CD4-positive, alpha-beta T cell (primary cell): ENCODE results near the gene PRMT1. TPM values are rescaled to one million over a fixed set of nuclear protein-coding genes. Genes with fewer than 3 reads are reported as not detected.

Experiments used
- ATAC-seq: fragments of 200-7000 bp; cut with Tn5 transposase; one replicate; pipeline ENCODE4 v1.10.0; 2022; ENCODE audit warnings: mild to moderate bottlenecking; ENCODE audit not compliant: poor library complexity
- CTCF ChIA-PET: fragments of 350-600 bp; sonication (Branson Sonifier 250); formaldehyde crosslinking; loops from one replicate; lab custom pipeline; 2021; ENCODE audit warnings: antibody characterized with exemption, inconsistent platforms; lab: Charles Lee
- POLR2A ChIA-PET: fragments of 350-600 bp; sonication (Branson Sonifier 250); formaldehyde crosslinking; loops from one replicate; lab custom pipeline; 2021; ENCODE audit warnings: antibody characterized with exemption, inconsistent platforms; lab: Charles Lee
- DNase-seq, 14 experiments: peaks; one replicate each; pipeline ENCODE4 v3.0.0-alpha.2; 2013 to 2020; ENCODE audit warnings: mixed read lengths in 2 of 14
- H3K27ac ChIP-seq, 2 donors: one replicate each; pipeline versions ENCODE4 v1.5.1 to v1.7.0; 2013; ENCODE audit warnings: low read length in 2 of 2, low read depth in 1 of 2, mild to moderate bottlenecking in 1 of 2
- H3K27me3 ChIP-seq, 2 experiments: 1 replicate in 1 of 2; 2 replicates in 1 of 2; pipeline versions ENCODE4 v1.6.1 to v1.7.0; 2013; ENCODE audit warnings: low read length in 2 of 2, control low read depth in 1 of 2, mild to moderate bottlenecking in 1 of 2, moderate library complexity in 1 of 2; ENCODE audit not compliant: insufficient read depth in 2 of 2, control insufficient read depth in 1 of 2
- H3K36me3 ChIP-seq: one replicate; pipeline ENCODE4 v1.6.1; 2013; ENCODE audit warnings: low read length, control low read depth; ENCODE audit not compliant: insufficient read depth
- H3K4me1 ChIP-seq: one replicate; pipeline ENCODE4 v1.6.1; 2013; ENCODE audit warnings: low read length, control low read depth; ENCODE audit not compliant: insufficient read depth
- H3K4me3 ChIP-seq: one replicate; pipeline ENCODE4 v1.5.1; 2013; ENCODE audit warnings: mild to moderate bottlenecking, low read length, moderate library complexity
- H3K9me3 ChIP-seq, 2 experiments: 1 replicate in 1 of 2; 2 replicates in 1 of 2; pipeline versions ENCODE4 v1.6.1 to v1.7.0; 2013; ENCODE audit warnings: low read length in 2 of 2, mild to moderate bottlenecking in 2 of 2, control low read depth in 1 of 2, moderate library complexity in 1 of 2; ENCODE audit not compliant: control insufficient read depth in 1 of 2, insufficient read depth in 1 of 2
- H3K27ac Mint-ChIP-seq: one replicate; pipeline ENCODE4 v1.8.0; 2020; ENCODE audit warnings: mixed read lengths
- H3K27me3 Mint-ChIP-seq: one replicate; pipeline ENCODE4 v1.8.0; 2021; ENCODE audit warnings: mixed read lengths
- H3K36me3 Mint-ChIP-seq: one replicate; pipeline ENCODE4 v1.8.0; 2021; ENCODE audit warnings: low read depth, mixed read lengths
- H3K4me1 Mint-ChIP-seq: one replicate; pipeline ENCODE4 v1.8.0; 2021; ENCODE audit warnings: low read depth, mixed read lengths
- H3K4me3 Mint-ChIP-seq: one replicate; pipeline ENCODE4 v1.8.0; 2020; ENCODE audit warnings: mild to moderate bottlenecking, mixed read lengths
- H3K9me3 Mint-ChIP-seq: one replicate; pipeline ENCODE4 v1.8.0; 2020; ENCODE audit warnings: mixed read lengths
- intact Hi-C, 2 experiments: fragments of 100-400 bp; cut with DNase I in 1 of 2; cut with micrococcal nuclease in 1 of 2; formaldehyde crosslinking; loops; one replicate each; pipeline versions ENCODE4 v1.15.1 to v1.9.0; 2023 to 2025; cut with DNase I, micrococcal nuclease
- total RNA-seq, 174 experiments: library from RNA in 2 of 174; stranded (reverse) in 2 of 174; gene quantifications; one replicate each; pipeline ENCODE4 v1.2.3 and lab custom pipeline; 2021 to 2026
- TF ChIP-seq, protein P1 (sequence below): fragments of 200-600 bp; IDR thresholded peaks from one replicate; pipeline ENCODE4 v1.8.0; 2022; ENCODE audit warnings: antibody characterized with exemption, mild to moderate bottlenecking

Gene PRMT1
- total RNA-seq, 2 experiments from 2014 or later, result 41.5 to 46.4 TPM

DNA sequence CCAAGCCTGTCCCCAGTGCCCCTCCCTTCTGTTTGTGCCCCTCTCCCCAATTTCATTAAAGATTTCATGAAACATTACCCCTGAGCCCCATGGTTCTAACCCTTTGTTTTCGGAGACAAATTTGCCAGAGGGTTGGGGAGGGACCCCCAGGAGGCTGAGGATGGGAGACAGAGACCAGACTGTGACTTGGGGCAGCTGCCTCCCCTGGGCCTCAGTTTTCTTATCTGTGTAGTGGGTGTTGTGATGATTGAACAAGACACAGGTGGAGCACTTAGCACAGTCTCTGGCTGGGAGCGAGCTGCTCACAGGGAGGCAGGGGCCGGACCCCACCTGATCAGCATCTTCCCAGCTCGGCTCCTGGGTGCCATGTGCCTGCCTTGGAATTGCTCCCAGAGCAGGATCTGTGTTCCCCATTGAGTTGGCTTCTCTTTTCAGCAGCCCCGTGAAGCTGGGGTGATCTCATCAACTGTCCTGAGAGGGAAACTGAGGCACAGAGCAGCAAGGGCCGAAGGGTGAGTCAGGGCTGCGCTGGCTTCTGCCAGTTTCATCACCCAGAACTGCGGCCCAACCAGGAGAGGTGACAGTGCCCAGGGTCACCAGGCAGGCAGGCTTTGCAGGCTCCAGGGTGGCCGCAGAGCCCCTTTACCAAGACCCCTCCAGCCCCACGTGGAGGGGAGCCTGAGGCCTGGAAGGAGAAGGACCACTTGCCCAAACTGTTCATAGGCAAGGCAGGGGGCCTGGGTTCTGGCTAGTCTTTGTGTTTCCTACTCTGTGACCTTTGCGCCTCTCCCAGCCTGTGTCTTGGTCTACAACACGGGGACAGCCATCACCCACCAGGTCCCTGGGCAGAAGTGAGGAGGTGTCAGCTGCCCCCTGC, 18.3 kb upstream of the PRMT1 start:
- peaks cover 64% of the 10 kb centered on the region for H3K36me3 Mint-ChIP-seq
- DNase-seq, result no peak
- no peaks in the 10 kb centered on the region for H3K27me3 Mint-ChIP-seq
- no peaks in the 10 kb centered on the region for H3K27me3 ChIP-seq
- H3K27ac Mint-ChIP-seq, result peak overlapping the region; percentile 65
- POLR2A ChIA-PET, result no interaction called here
- no peaks in the 10 kb centered on the region for H3K9me3 ChIP-seq
- H3K36me3 ChIP-seq, result peaks cover 86% of the 10 kb centered on the region
- H3K4me1 ChIP-seq, result peaks cover 38% of the 10 kb centered on the region
- H3K27ac ChIP-seq, result no peak overlapping the region
- TF ChIP-seq, protein P1, sequence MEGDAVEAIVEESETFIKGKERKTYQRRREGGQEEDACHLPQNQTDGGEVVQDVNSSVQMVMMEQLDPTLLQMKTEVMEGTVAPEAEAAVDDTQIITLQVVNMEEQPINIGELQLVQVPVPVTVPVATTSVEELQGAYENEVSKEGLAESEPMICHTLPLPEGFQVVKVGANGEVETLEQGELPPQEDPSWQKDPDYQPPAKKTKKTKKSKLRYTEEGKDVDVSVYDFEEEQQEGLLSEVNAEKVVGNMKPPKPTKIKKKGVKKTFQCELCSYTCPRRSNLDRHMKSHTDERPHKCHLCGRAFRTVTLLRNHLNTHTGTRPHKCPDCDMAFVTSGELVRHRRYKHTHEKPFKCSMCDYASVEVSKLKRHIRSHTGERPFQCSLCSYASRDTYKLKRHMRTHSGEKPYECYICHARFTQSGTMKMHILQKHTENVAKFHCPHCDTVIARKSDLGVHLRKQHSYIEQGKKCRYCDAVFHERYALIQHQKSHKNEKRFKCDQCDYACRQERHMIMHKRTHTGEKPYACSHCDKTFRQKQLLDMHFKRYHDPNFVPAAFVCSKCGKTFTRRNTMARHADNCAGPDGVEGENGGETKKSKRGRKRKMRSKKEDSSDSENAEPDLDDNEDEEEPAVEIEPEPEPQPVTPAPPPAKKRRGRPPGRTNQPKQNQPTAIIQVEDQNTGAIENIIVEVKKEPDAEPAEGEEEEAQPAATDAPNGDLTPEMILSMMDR, result no peak
- CTCF ChIA-PET, result no interaction called here
- intact Hi-C loops, result no loop called here
- H3K4me3 ChIP-seq, result no peak overlapping the region
- no peaks in the 10 kb centered on the region for H3K9me3 Mint-ChIP-seq
- ATAC-seq, result no peak
- no peak overlapping the region for H3K4me3 Mint-ChIP-seq
- peaks cover 5% of the 10 kb centered on the region for H3K4me1 Mint-ChIP-seq

DNA sequence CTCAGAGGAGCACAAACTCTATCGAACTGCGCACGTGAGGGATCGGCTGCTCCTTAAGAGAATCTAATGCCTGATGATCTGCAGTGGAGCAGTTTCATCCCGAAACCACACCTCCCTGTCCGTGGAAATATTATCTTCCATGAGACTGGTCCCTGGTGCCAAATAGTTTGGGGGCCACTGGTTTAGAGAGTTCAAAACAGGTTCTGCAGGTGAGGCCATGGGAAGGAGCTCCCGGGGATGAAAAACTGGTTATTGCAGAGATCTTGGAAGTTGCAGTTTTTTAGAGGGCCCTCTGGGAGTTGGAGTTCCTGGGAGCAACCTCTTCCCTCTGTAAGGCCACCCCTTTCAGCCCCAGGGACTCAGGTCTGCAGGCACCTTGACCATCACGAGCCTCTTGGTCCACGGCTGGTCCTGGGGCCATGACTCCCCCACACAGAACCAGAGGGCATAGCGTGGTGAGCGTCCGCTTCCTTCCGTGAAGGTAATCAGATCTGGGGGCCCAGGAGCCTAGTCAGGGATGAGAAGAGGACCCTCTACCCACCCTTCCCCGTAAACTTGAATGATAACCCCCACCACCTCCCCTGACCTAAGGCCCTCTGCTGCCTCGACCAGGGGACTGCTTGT, 16.6 kb upstream of the PRMT1 start:
- ATAC-seq (no peak), DNase-seq (no peak)
- Histone ChIP-seq H3K27me3 (no peaks in the 10 kb centered on the region), H3K4me3 (no peak overlapping the region), H3K4me1 (peaks cover 47% of the 10 kb centered on the region), H3K36me3 (peaks cover 71% of the 10 kb centered on the region), H3K27ac (no peak overlapping the region), H3K9me3 (no peaks in the 10 kb centered on the region)
- Mint-ChIP-seq H3K36me3 (peaks cover 66% of the 10 kb centered on the region), H3K4me1 (peaks cover 13% of the 10 kb centered on the region), H3K27ac (peak overlapping the region; percentile 65), H3K4me3 (no peak overlapping the region), H3K27me3 (no peaks in the 10 kb centered on the region), H3K9me3 (no peaks in the 10 kb centered on the region)
- TF ChIP-seq, protein P1, result no peak
- intact Hi-C loops, result loop anchor here in 1 of 2 experiments (10.0 kb wide), 1 partner anchor 1406 kb away; the partner anchor contains the start of gene CARD8
- CTCF ChIA-PET, result no interaction called here
- POLR2A ChIA-PET, result interaction anchor here (1.3 to 6.7 kb wide), 4 partner anchors 16 to 80 kb away, joined by 4 to 92 read pairs (median 6); partner anchors contain the start of genes NOSIP, PRMT1, RRAS and SCAF1

DNA sequence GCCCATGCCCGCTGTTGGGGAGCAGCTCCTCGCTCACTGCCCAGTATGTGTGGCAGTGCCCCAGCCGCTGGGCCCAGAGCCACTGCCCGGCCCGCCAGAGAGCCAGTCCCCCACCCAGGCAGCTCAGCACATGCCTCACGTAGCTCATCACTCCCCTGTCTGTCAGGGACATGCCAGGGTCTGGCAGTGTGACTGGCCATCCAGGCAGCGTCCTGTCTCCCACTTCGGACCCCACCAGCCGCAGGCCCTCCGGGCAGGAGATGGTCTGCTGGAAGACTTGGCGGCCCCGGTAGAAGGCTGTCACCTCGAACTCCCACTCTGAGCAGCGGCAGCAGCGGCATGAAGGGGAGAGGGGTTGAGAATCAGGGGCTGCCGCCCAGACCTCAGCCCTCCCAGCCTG, 15.1 kb upstream of the PRMT1 start:
- Histone ChIP-seq H3K4me3 (no peak overlapping the region), H3K27me3 (no peaks in the 10 kb centered on the region), H3K36me3 (peaks cover 55% of the 10 kb centered on the region), H3K27ac (peak overlapping the region; percentile 66 to 90), H3K9me3 (no peaks in the 10 kb centered on the region), H3K4me1 (peaks cover 58% of the 10 kb centered on the region)
- Mint-ChIP-seq H3K36me3 (peaks cover 55% of the 10 kb centered on the region), H3K4me3 (no peak overlapping the region), H3K4me1 (peaks cover 18% of the 10 kb centered on the region), H3K27ac (no peak overlapping the region), H3K9me3 (no peaks in the 10 kb centered on the region), H3K27me3 (no peaks in the 10 kb centered on the region)
- ATAC-seq, result no peak
- POLR2A ChIA-PET, result interaction anchor here (0.7 to 6.7 kb wide), 5 partner anchors 15 to 102 kb away, joined by 3 to 125 read pairs (median 5); partner anchors contain the start of genes PRMT1, PRR12, RRAS and SCAF1
- intact Hi-C loops, result loop anchor here in 1 of 2 experiments (10.0 kb wide), 1 partner anchor 1407 kb away; the partner anchor contains the start of gene CARD8
- CTCF ChIA-PET, result interaction anchor here (1.7 kb wide), 1 partner anchor 92 kb away, joined by 4 read pairs; no protein-coding TSS in a partner anchor
- no peak for DNase-seq
- TF ChIP-seq, protein P1, result no peak
